ENCODE results near the gene NBAS.

Gene NBAS

GRCh38 chr2:15302154-15302553, 259.0 kb downstream of the NBAS start:
- DNase-seq (ENCODE audit: low spot score) = no peak
- Mint-ChIP-seq H3K4me3 (no peak overlapping the region), H3K4me1 (ENCODE audit: low read depth) (peaks cover 50% of the 10 kb centered on the region), H3K27ac (no peak overlapping the region), H3K27me3 (ENCODE audit: low read depth) (no peaks in the 10 kb centered on the region), H3K9me3 (peaks cover 23% of the 10 kb centered on the region), H3K36me3 (ENCODE audit: low read depth) (peaks cover 63% of the 10 kb centered on the region)

GRCh38 chr2:15300624-15301573, 260.2 kb downstream of the NBAS start:
- Mint-ChIP-seq H3K27ac (peak overlapping the region; percentile 72), H3K36me3 (ENCODE audit: low read depth) (peaks cover 56% of the 10 kb centered on the region), H3K27me3 (ENCODE audit: low read depth) (no peaks in the 10 kb centered on the region), H3K9me3 (peaks cover 23% of the 10 kb centered on the region), H3K4me3 (peak overlapping the region; percentile 69), H3K4me1 (ENCODE audit: low read depth) (peaks cover 50% of the 10 kb centered on the region)
- DNase-seq (ENCODE audit: low spot score) = no peak

DNA sequence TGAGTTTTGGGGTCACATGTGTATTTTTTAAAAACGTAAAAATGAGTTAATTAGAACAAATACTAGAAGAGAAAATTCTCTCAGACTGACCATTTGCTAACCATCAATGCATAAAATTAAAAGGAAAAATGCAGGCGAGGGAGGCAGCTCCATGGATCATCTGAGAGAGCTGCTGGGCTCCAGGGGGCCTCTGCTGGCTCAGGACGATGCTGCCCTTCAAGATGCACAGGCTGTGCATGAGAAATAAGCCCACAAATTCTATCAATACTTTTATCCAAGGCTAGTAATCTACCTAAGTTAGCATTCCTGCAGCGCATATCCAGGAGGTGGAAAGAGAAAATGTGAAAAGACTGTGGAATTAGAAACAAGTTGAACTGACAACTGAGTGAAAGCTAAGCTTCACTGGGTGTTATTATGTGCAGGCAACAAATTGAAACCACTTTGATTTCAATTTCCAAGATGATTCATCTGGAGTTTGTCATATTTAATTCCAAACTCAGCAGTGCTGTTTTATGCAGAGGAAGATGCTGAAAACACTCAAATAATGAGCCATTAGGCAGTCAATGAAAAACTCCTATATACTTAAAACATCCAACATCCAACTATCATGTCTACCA, 261.1 kb downstream of the NBAS start:
- Mint-ChIP-seq H3K4me1 (ENCODE audit: low read depth) (peaks cover 50% of the 10 kb centered on the region), H3K36me3 (ENCODE audit: low read depth) (peaks cover 49% of the 10 kb centered on the region), H3K27me3 (ENCODE audit: low read depth) (no peaks in the 10 kb centered on the region), H3K9me3 (peaks cover 17% of the 10 kb centered on the region), H3K4me3 (no peak overlapping the region), H3K27ac (no peak overlapping the region)
- DNase-seq (ENCODE audit: low spot score) = no peak

GRCh38 chr2:15298770-15299169, 262.4 kb downstream of the NBAS start:
- Mint-ChIP-seq H3K27ac (no peak overlapping the region), H3K4me3 (no peak overlapping the region), H3K4me1 (ENCODE audit: low read depth) (peaks cover 44% of the 10 kb centered on the region), H3K36me3 (ENCODE audit: low read depth) (peaks cover 38% of the 10 kb centered on the region), H3K9me3 (peaks cover 8% of the 10 kb centered on the region), H3K27me3 (ENCODE audit: low read depth) (no peaks in the 10 kb centered on the region)
- no peak for DNase-seq (ENCODE audit: low spot score)

DNA sequence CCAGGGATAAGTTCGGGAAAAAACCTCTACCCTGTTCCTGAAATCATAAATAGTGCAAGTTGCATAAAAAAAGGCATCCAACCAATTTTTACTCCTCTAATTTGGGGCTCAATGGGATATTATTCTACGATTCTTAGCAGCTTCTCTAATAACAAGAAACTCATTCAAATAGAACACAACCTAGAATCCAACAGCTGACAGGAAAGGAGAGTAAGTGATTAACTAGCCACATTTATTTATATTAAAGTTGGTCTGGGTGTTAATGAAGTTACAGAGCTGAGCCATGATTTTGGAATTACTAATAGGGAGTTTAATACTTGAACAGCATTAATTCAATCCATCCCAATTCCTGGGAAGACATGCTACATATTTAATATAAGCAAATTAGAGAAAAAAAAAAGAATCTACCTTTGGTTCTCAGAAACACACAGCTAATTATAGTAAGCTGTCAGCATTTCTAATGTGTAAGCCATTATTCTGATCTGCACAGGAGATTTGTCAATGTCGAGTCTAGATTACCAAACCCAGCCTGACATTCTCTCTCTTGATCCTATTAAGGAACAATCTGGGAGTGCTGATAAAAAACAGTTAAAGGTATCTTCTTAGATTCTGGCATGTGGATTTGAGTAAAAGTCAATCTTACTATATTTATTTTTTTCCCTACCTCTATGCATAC, 267.7 kb downstream of the NBAS start:
- no peak overlapping the region for H3K4me3 Mint-ChIP-seq

DNA sequence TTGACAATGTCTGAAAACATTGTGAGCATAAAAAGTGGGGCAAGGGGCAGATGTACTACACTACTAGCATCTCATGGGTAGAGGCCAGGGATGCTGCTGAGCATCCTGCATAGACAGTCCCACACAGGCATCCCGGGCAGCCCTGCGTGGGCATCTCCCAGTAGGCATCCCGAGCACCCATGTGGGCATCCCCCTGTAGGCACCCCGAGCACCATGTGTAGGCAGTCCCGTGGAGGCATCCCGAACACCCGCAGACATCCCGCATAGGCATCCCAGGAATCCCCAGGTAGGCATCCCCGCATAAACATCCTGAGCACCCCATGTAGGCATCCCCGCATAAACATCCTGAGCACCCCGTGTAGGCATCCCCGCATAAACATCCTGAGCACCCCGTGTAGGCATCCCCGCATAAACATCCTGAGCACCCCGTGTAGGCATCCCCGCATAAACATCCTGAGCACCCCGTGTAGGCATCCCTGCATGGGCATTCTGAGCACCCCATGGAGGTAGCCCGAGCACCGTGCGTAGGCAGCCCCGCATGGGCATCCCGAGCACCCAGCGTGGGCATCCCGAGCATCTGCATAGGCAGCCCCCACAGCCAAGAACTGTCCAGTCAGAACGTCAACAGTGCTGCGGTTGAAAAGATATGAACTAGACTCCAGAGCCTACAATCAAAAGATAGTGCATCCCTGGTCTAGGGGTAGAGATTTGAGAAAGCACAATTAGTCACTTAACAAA, 273.5 kb downstream of the NBAS start:
- H3K4me1 Mint-ChIP-seq (ENCODE audit: low read depth) = no peaks in the 10 kb centered on the region
- no peak overlapping the region for H3K27ac Mint-ChIP-seq
- no peak for DNase-seq (ENCODE audit: low spot score)
- H3K4me3 Mint-ChIP-seq = no peak overlapping the region
- H3K9me3 Mint-ChIP-seq = no peaks in the 10 kb centered on the region
- H3K36me3 Mint-ChIP-seq (ENCODE audit: low read depth) = peaks cover 12% of the 10 kb centered on the region
- no peaks in the 10 kb centered on the region for H3K27me3 Mint-ChIP-seq (ENCODE audit: low read depth)

More for the DNA sequence above, 267.7 kb downstream of the NBAS start:
- H3K27ac Mint-ChIP-seq = no peak overlapping the region
- no peaks in the 10 kb centered on the region for H3K9me3 Mint-ChIP-seq
- DNase-seq (ENCODE audit: low spot score) = no peak
- peaks cover under 1% of the 10 kb centered on the region for H3K4me1 Mint-ChIP-seq (ENCODE audit: low read depth)
- H3K36me3 Mint-ChIP-seq (ENCODE audit: low read depth) = peaks cover 6% of the 10 kb centered on the region
- no peaks in the 10 kb centered on the region for H3K27me3 Mint-ChIP-seq (ENCODE audit: low read depth)

- no peak overlapping the region for H3K27ac Mint-ChIP-seq
- peaks cover 15% of the 10 kb centered on the region for H3K36me3 Mint-ChIP-seq (ENCODE audit: low read depth)
- no peaks in the 10 kb centered on the region for H3K9me3 Mint-ChIP-seq
- no peak for DNase-seq (ENCODE audit: low spot score)
- no peaks in the 10 kb centered on the region for H3K27me3 Mint-ChIP-seq (ENCODE audit: low read depth)
- no peak overlapping the region for H3K4me3 Mint-ChIP-seq
- H3K4me1 Mint-ChIP-seq (ENCODE audit: low read depth) = no peaks in the 10 kb centered on the region
Measured at GRCh38 chr2:15284614-15285013, 276.5 kb downstream of the NBAS start.

- no peak overlapping the region for H3K4me3 Mint-ChIP-seq
- peaks cover 20% of the 10 kb centered on the region for H3K36me3 Mint-ChIP-seq (ENCODE audit: low read depth)
- H3K27ac Mint-ChIP-seq = no peak overlapping the region
- no peaks in the 10 kb centered on the region for H3K9me3 Mint-ChIP-seq
- DNase-seq (ENCODE audit: low spot score) = no peak
- H3K4me1 Mint-ChIP-seq (ENCODE audit: low read depth) = no peaks in the 10 kb centered on the region
- no peaks in the 10 kb centered on the region for H3K27me3 Mint-ChIP-seq (ENCODE audit: low read depth)
Measured at GRCh38 chr2:15281681-15282080, 279.5 kb downstream of the NBAS start.

DNA sequence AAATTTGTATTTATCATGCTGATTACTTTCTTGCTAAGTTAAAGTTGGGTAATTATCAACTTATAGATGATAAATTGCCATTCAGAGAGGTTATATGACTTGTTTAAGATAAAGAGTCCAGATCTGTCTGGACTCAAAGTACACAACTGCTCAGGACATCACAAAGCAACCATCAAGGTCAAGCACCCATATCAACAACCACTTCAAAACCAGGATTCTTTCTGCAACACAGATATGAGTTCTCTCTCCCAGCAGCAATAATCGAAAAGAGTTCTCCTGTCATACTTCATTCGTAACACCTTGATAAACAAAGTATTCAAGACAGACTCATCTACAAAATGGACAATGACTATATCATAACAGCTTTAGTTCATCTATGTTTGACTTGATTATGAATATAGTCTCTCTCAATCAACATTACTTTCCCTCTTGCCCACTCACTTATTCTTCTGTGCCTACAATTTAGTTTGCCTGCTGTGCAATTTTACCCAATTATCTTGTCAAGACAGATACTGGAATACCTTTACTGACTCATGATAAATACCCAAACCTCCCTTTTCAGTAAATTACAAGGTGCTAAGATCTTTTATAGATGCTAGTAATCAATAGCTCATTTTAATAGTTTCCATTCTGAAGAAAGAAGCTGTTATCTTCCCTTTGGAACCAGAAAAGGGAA, 281.8 kb downstream of the NBAS start:
- no peak for DNase-seq (ENCODE audit: low spot score)
- H3K4me3 Mint-ChIP-seq = no peak overlapping the region
- no peaks in the 10 kb centered on the region for H3K9me3 Mint-ChIP-seq
- no peak overlapping the region for H3K27ac Mint-ChIP-seq
- H3K4me1 Mint-ChIP-seq (ENCODE audit: low read depth) = no peaks in the 10 kb centered on the region
- H3K27me3 Mint-ChIP-seq (ENCODE audit: low read depth) = no peaks in the 10 kb centered on the region
- H3K36me3 Mint-ChIP-seq (ENCODE audit: low read depth) = peaks cover 20% of the 10 kb centered on the region

DNA sequence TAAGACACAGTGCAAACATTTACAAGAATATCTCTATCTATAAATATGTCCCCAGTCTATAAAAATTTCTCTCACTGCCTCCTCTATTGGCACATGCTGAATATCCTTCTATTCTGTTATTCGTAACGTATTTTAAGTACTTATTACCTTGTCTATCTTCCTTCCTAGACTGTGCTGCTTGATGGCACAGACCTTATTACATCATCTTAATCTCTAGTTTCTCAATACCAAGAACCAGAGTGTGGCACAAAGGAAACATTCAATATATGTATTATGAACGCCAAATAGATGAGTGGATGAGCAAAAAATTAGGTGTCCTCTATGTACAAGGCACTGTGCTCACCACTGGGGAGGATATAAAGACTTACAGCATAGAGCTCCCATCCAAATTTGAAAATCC, 282.8 kb downstream of the NBAS start:
- Mint-ChIP-seq H3K4me3 (no peak overlapping the region), H3K4me1 (ENCODE audit: low read depth) (no peaks in the 10 kb centered on the region), H3K36me3 (ENCODE audit: low read depth) (peaks cover 23% of the 10 kb centered on the region), H3K27me3 (ENCODE audit: low read depth) (no peaks in the 10 kb centered on the region), H3K9me3 (no peaks in the 10 kb centered on the region), H3K27ac (no peak overlapping the region)
- no peak for DNase-seq (ENCODE audit: low spot score)

DNA sequence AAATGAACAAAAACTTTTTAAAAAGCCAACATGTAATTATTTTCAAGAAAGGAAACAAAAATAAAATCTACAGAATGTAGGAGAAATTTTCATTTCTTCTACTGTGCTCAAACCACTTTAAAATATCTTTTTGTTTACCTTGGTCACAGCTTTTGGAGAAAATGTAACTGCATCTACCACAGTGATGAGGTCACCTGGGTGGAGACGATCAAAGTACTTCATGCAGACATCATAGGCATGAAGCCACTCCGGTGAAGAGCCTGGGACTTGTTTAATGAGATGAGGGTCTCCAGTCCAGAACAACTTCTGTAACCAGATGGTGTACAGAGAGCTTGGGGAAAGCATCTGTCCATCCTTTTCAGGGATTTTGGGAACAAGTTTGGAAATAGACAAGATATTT, 285.8 kb downstream of the NBAS start:
- no peak for DNase-seq (ENCODE audit: low spot score)
- H3K27me3 Mint-ChIP-seq (ENCODE audit: low read depth) = no peaks in the 10 kb centered on the region
- no peaks in the 10 kb centered on the region for H3K4me1 Mint-ChIP-seq (ENCODE audit: low read depth)
- H3K36me3 Mint-ChIP-seq (ENCODE audit: low read depth) = peaks cover 21% of the 10 kb centered on the region
- H3K4me3 Mint-ChIP-seq = no peak overlapping the region
- no peak overlapping the region for H3K27ac Mint-ChIP-seq
- H3K9me3 Mint-ChIP-seq = no peaks in the 10 kb centered on the region

DNA sequence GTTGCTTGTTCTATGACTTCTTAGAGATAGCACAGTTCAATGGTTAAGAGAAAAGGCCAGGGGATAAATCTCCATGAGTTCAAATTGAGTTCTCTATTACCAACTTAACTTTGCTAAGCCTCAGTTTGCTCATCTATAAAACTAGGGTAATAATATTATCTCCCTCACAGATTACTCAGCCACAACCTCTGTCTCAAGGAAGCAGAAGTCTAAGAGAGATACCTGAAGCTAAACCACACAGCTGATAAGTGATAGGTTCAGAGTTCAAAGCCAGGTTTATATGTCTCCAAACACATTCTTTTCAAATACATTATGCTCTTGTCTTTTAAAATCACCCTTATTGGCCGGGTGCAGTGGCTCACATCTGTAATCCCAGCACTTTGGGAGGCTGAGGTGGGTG, 287.7 kb downstream of the NBAS start:
- no peak overlapping the region for H3K27ac Mint-ChIP-seq
- no peaks in the 10 kb centered on the region for H3K9me3 Mint-ChIP-seq
- no peak overlapping the region for H3K4me3 Mint-ChIP-seq
- no peak for DNase-seq (ENCODE audit: low spot score)
- no peaks in the 10 kb centered on the region for H3K27me3 Mint-ChIP-seq (ENCODE audit: low read depth)
- no peaks in the 10 kb centered on the region for H3K4me1 Mint-ChIP-seq (ENCODE audit: low read depth)
- peaks cover 16% of the 10 kb centered on the region for H3K36me3 Mint-ChIP-seq (ENCODE audit: low read depth)

- DNase-seq (ENCODE audit: low spot score) = no peak
- no peak overlapping the region for H3K27ac Mint-ChIP-seq
- no peak overlapping the region for H3K4me3 Mint-ChIP-seq
- H3K4me1 Mint-ChIP-seq (ENCODE audit: low read depth) = no peaks in the 10 kb centered on the region
- no peaks in the 10 kb centered on the region for H3K9me3 Mint-ChIP-seq
- no peaks in the 10 kb centered on the region for H3K27me3 Mint-ChIP-seq (ENCODE audit: low read depth)
- H3K36me3 Mint-ChIP-seq (ENCODE audit: low read depth) = peaks cover 16% of the 10 kb centered on the region
Measured at GRCh38 chr2:15272942-15273341, 288.2 kb downstream of the NBAS start.

All from T-helper 2 cell treated with Interferon-gamma antibody and Interleukin-4, amounts not matched to agents 5 μg/mL and 100 μg/mL, for 36 hours (primary cell).